OCI-LY1 (cell line): ENCODE measurements around the gene RBMS3.

Experiments
- H2AFZ ChIP-seq: fragments of 200-600 bp; sonication (generic), shearing (Covaris generic); 2 replicates; pipeline ENCODE4 v1.6.0; 2014; ENCODE audit warnings: antibody characterized with exemption, mild to moderate bottlenecking, low read length
- H3F3A ChIP-seq: fragments of 200-600 bp; sonication (generic), shearing (Covaris generic); 2 replicates; pipeline ENCODE4 v1.6.0; 2014; ENCODE audit warnings: mild to moderate bottlenecking, antibody characterized with exemption, low read length, moderate library complexity; ENCODE audit not compliant: insufficient read depth
- H3K27ac ChIP-seq: fragments of 200-600 bp; sonication (generic); 2 replicates; pipeline ENCODE4 v1.5.1; 2014; ENCODE audit warnings: low read length, mixed run types, mild to moderate bottlenecking, low read depth; ENCODE audit not compliant: poor library complexity, severe bottlenecking
- H3K27me3 ChIP-seq: fragments of 200-600 bp; sonication (generic); 2 replicates; pipeline ENCODE4 v1.6.0; 2014; ENCODE audit warnings: antibody characterized with exemption, mild to moderate bottlenecking, low read length, moderate library complexity; ENCODE audit not compliant: insufficient read depth
- H3K36me3 ChIP-seq: fragments of 200-600 bp; sonication (generic); 2 replicates; pipeline ENCODE4 v1.6.1; 2014; ENCODE audit warnings: mild to moderate bottlenecking, antibody characterized with exemption, low read length, moderate library complexity, mixed read lengths; ENCODE audit not compliant: insufficient read depth
- H3K4me1 ChIP-seq: fragments of 200-600 bp; sonication (generic); 2 replicates; pipeline ENCODE4 v1.5.1; 2014; ENCODE audit warnings: mild to moderate bottlenecking, low read length, moderate library complexity; ENCODE audit not compliant: insufficient read depth, severe bottlenecking
- H3K4me2 ChIP-seq: fragments of 200-600 bp; sonication (generic), shearing (Covaris generic); 2 replicates; pipeline ENCODE4 v1.6.1; 2014; ENCODE audit warnings: low read length
- H3K4me3 ChIP-seq: fragments of 200-600 bp; sonication (generic); 2 replicates; pipeline ENCODE4 v1.5.1; 2014; ENCODE audit warnings: low read length, low read depth, mild to moderate bottlenecking, mixed read lengths; ENCODE audit not compliant: poor library complexity, severe bottlenecking
- H3K79me2 ChIP-seq: fragments of 200-600 bp; shearing (Covaris generic); 2 replicates; pipeline ENCODE4 v1.6.1; 2016; ENCODE audit warnings: mixed run types, low read length, mixed read lengths; ENCODE audit not compliant: insufficient read depth
- H3K9ac ChIP-seq: fragments of 200-600 bp; sonication (generic), shearing (Covaris generic); 2 replicates; pipeline ENCODE4 v1.6.1; 2014; ENCODE audit warnings: mild to moderate bottlenecking, low read length, mixed read lengths
- H3K9me2 ChIP-seq: fragments of 200-600 bp; sonication (generic), shearing (Covaris generic); 2 replicates; pipeline ENCODE4 v1.6.1; 2014; ENCODE audit warnings: low read depth, mild to moderate bottlenecking, low read length, mixed read lengths
- H3K9me3 ChIP-seq: fragments of 200-600 bp; shearing (Covaris generic); 2 replicates; pipeline ENCODE4 v1.6.1; 2014; ENCODE audit warnings: low read length, mixed read lengths
- H4K20me1 ChIP-seq: fragments of 200-600 bp; sonication (generic), shearing (Covaris generic); 2 replicates; pipeline ENCODE4 v1.6.0; 2016; ENCODE audit warnings: mild to moderate bottlenecking, low read length; ENCODE audit not compliant: insufficient read depth
- CTCF ChIP-seq: fragments of 200-600 bp; sonication (generic), shearing (Covaris generic); IDR thresholded peaks from 2 replicates; pipeline ENCODE4 v1.5.1; 2017; ENCODE audit warnings: mild to moderate bottlenecking, antibody characterized with exemption, low read length, moderate library complexity, mixed read lengths
- EZH2 ChIP-seq: fragments of 200-600 bp; sonication (generic), shearing (Covaris generic); IDR thresholded peaks from 2 replicates; pipeline ENCODE4 v1.8.0; 2017; ENCODE audit warnings: borderline replicate concordance, mixed run types, mild to moderate bottlenecking, antibody characterized with exemption, low read length, moderate library complexity, mixed read lengths

RBMS3 gene

GRCh38 chr3:29332195-29332637, 51.3 kb downstream of the RBMS3 start:
- Histone ChIP-seq H3K9me3 (no peaks in the 10 kb centered on the region), H3K79me2 (peaks cover 73% of the 10 kb centered on the region), H3K36me3 (no peaks in the 10 kb centered on the region), H3K4me1 (peaks cover 98% of the 10 kb centered on the region), H3F3A (no peaks in the 10 kb centered on the region), H3K9me2 (no peaks in the 10 kb centered on the region), H3K4me2 (peak overlapping the region; percentile 66), H3K27me3 (no peaks in the 10 kb centered on the region), H2AFZ (no peak overlapping the region), H3K4me3 (no peak overlapping the region), H4K20me1 (no peaks in the 10 kb centered on the region), H3K9ac (peak overlapping the region; percentile 63; the same call in 1 of the 2 replicates), H3K27ac (peak overlapping the region; percentile 80)
- TF ChIP-seq CTCF = no peak
- TF ChIP-seq EZH2 = no peak

DNA sequence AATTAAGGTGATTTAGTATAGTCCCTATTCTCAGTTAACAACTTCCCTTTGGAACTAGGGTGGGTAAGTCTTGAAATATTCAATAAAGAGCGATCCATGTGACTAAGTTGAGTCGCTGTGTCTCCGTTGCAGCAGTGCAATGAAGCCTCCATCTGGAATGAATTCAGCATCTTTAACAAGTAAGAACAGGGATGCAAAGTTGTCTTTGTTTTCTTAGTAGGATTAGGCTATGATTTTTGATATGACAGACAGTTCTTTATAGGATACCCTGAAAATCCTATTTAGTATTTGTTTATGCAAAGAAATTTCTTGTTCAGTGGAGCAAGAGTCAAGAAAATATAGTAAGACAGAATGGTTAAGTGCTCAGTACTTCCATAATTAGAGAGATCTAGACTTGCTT, 52.7 kb downstream of the RBMS3 start:
- Histone ChIP-seq H3K9ac (no peak overlapping the region; the same call in 1 of the 2 replicates), H3K36me3 (no peaks in the 10 kb centered on the region), H3K4me1 (peaks cover 98% of the 10 kb centered on the region), H3K27me3 (no peaks in the 10 kb centered on the region), H4K20me1 (no peaks in the 10 kb centered on the region), H2AFZ (no peak overlapping the region), H3K4me3 (no peak overlapping the region), H3F3A (no peaks in the 10 kb centered on the region), H3K9me3 (no peaks in the 10 kb centered on the region), H3K79me2 (peaks cover 70% of the 10 kb centered on the region), H3K4me2 (peak overlapping the region; percentile 16; the same call in 1 of the 2 replicates), H3K9me2 (no peaks in the 10 kb centered on the region), H3K27ac (peak overlapping the region; percentile 83)
- TF ChIP-seq CTCF = no peak
- no peak for TF ChIP-seq EZH2

GRCh38 chr3:29334706-29335105, 53.8 kb downstream of the RBMS3 start:
- H3F3A ChIP-seq = no peaks in the 10 kb centered on the region
- TF ChIP-seq EZH2 = no peak
- no peak for TF ChIP-seq CTCF
- H3K4me2 ChIP-seq = peak overlapping the region; percentile 56
- H3K4me3 ChIP-seq = peak overlapping the region; percentile 26
- H3K9me3 ChIP-seq = no peaks in the 10 kb centered on the region
- H3K79me2 ChIP-seq = peaks cover 71% of the 10 kb centered on the region
- H2AFZ ChIP-seq = no peak overlapping the region
- no peaks in the 10 kb centered on the region for H3K27me3 ChIP-seq
- no peaks in the 10 kb centered on the region for H4K20me1 ChIP-seq
- peak overlapping the region; percentile 5; the same call in 1 of the 2 replicates for H3K9ac ChIP-seq
- no peaks in the 10 kb centered on the region for H3K9me2 ChIP-seq
- peaks cover 99% of the 10 kb centered on the region for H3K4me1 ChIP-seq
- H3K36me3 ChIP-seq = no peaks in the 10 kb centered on the region
- H3K27ac ChIP-seq = peak overlapping the region; percentile 83
